ENCODE results near the gene RLN1.
"Not testable (repeated sequence)": the region's sequence is repeated elsewhere in the genome, so short reads cannot be mapped to it uniquely, and the experiment has no call there.

Gene RLN1

DNA sequence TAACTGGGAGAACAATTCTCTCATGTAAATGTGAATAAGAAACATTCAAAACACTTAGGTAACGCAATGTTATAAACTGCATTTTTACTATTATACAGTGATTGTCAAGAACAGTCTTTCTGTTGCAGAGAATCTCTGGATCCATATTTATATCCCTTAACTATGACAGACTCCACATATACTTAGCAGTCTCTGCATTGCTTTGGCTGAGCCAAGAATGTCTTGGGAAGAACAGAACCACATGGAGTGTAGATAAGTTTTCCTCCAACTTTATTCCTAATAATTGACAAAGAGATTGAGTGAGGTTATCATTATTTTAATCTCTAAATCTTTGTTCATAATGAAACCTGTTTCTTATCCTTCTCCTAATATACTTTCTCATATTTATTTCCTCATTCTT, 15.6 kb upstream of the RLN1 start:
- H3K36me3 ChIP-seq (replicated peaks), result no peaks in the 10 kb centered on the region
- no peaks in the 10 kb centered on the region for H3K4me1 ChIP-seq
- DNase-seq (ENCODE audit: low spot score in 2 of 2), result no peak
- H3K4me3 ChIP-seq, result no peak overlapping the region
- H3K9me3 ChIP-seq, result no peaks in the 10 kb centered on the region
- H3K27me3 ChIP-seq (ENCODE audit: low read depth), result peaks cover 2% of the 10 kb centered on the region; the same call in 1 of the 2 replicates
- in situ Hi-C loops (cut with MboI; ENCODE audit: low sequenced_read_pairs), result no loop called here

DNA sequence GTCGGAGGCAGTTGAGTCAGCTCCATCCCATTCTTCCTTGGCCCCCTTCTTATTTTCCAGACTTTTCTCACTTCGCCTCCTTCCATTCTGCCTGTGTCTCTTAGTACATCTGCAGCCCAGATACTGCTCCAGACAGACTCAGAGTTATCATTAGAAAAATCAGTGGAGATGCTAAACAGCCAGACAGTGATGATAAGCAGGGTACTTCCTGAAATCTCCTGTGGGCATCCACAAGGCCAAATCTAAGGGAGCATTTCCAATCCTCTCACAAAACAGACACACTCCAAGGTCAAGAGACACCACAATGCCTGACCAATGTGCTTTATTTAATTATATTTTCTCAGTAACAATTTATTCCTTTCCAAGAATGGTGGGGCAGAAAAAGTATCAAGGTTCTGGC, 14.5 kb upstream of the RLN1 start:
- Histone ChIP-seq H3K4me3 (no peak overlapping the region), H3K27me3 (ENCODE audit: low read depth) (peaks cover 2% of the 10 kb centered on the region; the same call in 1 of the 2 replicates), H3K36me3 (replicated peaks) (no peaks in the 10 kb centered on the region), H3K9me3 (no peaks in the 10 kb centered on the region), H3K4me1 (no peaks in the 10 kb centered on the region)
- in situ Hi-C loops (cut with MboI; ENCODE audit: low sequenced_read_pairs), result no loop called here
- no peak for DNase-seq (ENCODE audit: low spot score in 2 of 2)

DNA sequence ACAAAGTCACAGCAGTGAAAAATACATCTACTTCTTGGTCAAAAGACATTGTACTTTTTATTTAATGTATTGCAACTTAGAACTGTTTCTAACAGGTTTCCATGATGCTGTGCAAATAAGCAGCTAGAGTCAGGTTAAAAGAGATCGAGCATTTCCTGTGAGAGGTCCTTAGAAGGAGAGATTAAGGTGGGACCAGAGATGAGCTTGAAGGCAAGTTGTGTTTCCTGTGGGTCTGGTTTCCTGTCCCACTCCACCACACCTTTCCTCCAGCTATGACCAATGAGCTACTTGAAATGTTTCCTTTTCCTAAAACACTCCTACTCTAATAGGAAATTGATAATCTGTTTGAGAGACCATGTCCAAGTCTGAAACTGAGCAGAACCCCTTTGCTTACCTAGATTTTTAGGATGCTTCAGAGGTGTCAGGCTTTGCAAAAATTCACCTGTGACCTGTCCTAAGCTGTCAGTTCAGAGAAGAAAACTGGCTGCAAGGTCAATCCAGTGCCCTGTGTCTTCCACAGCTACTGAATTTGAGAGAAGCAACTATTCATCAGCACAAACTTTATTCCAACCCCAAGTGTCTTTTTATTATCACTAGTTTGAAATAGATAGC, 13.1 kb upstream of the RLN1 start:
- Histone ChIP-seq H3K36me3 (replicated peaks) (no peaks in the 10 kb centered on the region), H3K27me3 (ENCODE audit: low read depth) (peaks cover 2% of the 10 kb centered on the region; the same call in 1 of the 2 replicates), H3K4me3 (no peak overlapping the region), H3K4me1 (no peaks in the 10 kb centered on the region), H3K9me3 (no peaks in the 10 kb centered on the region)
- in situ Hi-C loops (cut with MboI; ENCODE audit: low sequenced_read_pairs), result no loop called here
- no peak for DNase-seq (ENCODE audit: low spot score in 2 of 2)

DNA sequence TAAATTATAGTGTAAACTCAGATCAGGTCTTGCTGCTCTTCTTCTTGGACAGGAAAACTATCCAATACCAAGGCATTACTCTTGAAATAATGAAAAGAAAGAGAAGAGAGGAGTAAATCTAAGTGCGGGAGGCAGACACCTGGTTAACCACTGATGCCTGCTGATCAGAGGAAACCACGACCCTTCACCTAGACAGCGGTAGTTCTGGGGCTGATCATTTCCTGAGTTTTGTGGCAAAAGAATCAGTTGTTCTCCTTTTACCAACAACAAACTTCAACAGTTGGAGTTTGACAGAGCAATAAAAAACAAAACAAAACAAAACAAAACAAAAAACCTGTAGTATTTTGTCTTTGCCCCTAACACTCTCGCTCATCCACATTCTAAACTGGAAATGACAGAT, 3.0 kb downstream of the RLN1 start:
- Histone ChIP-seq H3K4me1 (no peaks in the 10 kb centered on the region), H3K9me3 (no peaks in the 10 kb centered on the region), H3K27me3 (ENCODE audit: low read depth) (peaks cover 5% of the 10 kb centered on the region; the same call in 1 of the 2 replicates), H3K4me3 (no peak overlapping the region), H3K36me3 (replicated peaks) (no peaks in the 10 kb centered on the region)
- no peak for DNase-seq (ENCODE audit: low spot score in 2 of 2)
- in situ Hi-C loops (cut with MboI; ENCODE audit: low sequenced_read_pairs), result no loop called here

DNA sequence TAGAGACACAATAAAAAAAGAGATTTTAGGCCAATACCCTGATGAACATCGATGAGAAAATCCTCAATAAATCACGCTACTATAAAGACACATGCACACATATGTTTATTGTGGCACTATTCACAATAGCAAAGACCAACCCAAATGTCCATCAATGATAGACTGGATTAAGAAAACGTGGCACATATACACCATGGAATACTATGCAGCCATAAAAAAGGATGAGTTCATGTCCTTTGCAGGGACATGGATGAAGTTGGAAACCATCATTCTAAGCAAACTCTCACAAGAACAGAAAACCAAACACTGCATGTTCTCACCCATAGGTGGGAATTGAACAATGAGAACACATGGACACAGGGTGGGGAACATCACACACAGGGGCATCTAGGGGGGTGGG, 8.4 kb downstream of the RLN1 start:
- in situ Hi-C loops (cut with MboI; ENCODE audit: low sequenced_read_pairs); H3K27me3 ChIP-seq (ENCODE audit: low read depth); H3K9me3 ChIP-seq; DNase-seq (ENCODE audit: low spot score in 2 of 2); H3K36me3 ChIP-seq (replicated peaks); H3K4me3 ChIP-seq; H3K4me1 ChIP-seq: not testable (repeated sequence)

DNA sequence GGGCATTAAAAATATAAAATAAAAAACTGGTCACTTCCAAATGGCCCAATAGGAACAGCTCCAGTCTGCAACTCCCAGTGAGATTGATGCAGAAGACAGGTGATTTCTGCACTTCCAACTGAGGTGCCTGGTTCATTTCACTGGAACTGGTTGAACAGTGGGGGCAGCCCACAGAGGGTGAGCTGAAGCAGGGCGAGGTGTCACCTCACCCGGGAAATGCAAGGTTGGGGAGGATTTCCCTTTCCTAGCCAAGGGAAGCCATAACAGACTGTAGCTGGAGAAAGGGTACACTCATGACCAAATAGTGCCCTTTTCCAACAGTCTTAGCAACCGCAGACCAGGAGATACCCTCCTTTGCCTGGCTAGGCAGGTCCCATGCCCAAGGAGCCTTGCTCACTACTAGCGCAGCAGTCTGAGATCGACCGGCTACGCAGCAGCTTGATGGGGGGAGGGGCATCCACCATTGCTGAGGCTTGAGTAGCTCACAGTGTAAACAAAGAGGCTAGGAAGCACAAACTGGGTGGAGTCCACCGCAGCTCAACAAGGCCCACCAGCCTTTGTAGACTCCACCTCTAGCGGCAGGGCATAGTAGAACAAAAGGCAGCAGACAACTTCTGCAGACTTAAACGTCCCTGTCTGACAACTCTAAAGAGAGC, 12.7 kb downstream of the RLN1 start:
- in situ Hi-C loops (cut with MboI; ENCODE audit: low sequenced_read_pairs), result no loop called here
- peak; percentile 16 to 50 for DNase-seq (ENCODE audit: low spot score in 2 of 2)
- Histone ChIP-seq H3K9me3 (no peaks in the 10 kb centered on the region), H3K4me3 (no peak overlapping the region), H3K36me3 (replicated peaks) (no peaks in the 10 kb centered on the region), H3K4me1 (no peaks in the 10 kb centered on the region), H3K27me3 (ENCODE audit: low read depth) (no peaks in the 10 kb centered on the region)

DNA sequence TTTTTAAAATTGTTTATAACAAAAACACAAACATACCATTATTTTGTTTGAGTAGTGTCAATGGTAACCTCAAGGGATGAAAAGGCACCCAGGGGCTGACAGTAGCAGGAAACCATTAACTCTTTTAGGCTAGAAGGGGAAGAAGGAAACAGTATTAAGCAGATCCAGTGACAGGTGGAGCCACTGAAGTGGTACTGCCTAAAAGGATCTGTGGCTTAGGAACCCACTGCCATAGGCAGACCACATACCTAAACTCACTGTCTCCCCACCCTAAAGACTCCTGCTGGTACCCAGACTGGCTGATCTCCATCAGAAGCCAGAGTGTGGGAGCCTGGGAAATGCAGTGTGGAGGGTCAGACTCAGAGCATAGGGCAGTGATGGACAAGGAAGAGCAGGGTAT, 13.5 kb downstream of the RLN1 start:
- H3K9me3 ChIP-seq, result no peaks in the 10 kb centered on the region
- no peak for DNase-seq (ENCODE audit: low spot score in 2 of 2)
- H3K4me3 ChIP-seq, result no peak overlapping the region
- H3K4me1 ChIP-seq, result no peaks in the 10 kb centered on the region
- H3K27me3 ChIP-seq (ENCODE audit: low read depth), result no peaks in the 10 kb centered on the region
- no peaks in the 10 kb centered on the region for H3K36me3 ChIP-seq (replicated peaks)
- in situ Hi-C loops (cut with MboI; ENCODE audit: low sequenced_read_pairs), result no loop called here

DNA sequence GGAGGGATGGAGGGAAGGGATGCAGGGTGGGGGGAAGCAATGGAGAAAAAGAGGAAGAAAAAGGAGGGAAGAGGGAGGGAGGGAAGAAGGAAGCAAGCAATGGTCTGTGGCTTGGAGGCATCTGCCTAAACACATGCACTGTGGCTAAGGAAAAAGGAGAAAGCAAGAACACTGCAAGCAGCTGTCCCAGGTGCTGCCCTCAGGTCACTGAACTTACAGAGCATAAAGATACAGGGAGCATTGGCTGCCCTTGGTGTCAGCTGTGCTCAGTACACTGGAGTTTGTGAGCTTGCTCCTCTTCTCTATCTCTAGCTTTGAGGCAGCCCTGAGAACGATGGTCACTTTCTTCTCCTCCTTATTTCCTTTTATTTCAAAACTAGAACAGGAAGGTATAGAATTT, 18.1 kb downstream of the RLN1 start:
- H3K27me3 ChIP-seq (ENCODE audit: low read depth); DNase-seq (ENCODE audit: low spot score in 2 of 2); H3K4me3 ChIP-seq; in situ Hi-C loops (cut with MboI; ENCODE audit: low sequenced_read_pairs); H3K4me1 ChIP-seq; H3K9me3 ChIP-seq; H3K36me3 ChIP-seq (replicated peaks): not testable (repeated sequence)

DNA sequence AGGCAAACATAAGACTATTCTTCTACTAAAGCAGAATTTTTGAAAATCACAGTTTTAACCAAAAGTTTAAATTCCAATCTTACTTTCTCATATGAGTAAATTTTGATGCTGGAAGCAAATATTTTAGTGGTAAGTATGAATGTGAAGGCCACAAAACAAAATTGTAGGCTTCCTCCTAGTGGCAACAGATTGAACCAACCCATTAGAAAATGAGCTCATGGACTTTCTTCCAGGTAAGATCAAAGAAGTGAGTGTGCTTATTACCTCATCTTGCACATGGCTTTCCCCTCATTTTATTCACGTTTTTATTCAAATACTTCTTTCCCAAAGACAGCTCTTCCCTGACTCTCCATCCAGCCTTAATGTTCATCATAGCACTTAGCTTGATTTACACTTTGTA, 18.6 kb downstream of the RLN1 start:
- Histone ChIP-seq H3K27me3 (ENCODE audit: low read depth) (no peaks in the 10 kb centered on the region), H3K4me3 (no peak overlapping the region), H3K4me1 (no peaks in the 10 kb centered on the region), H3K36me3 (replicated peaks) (no peaks in the 10 kb centered on the region), H3K9me3 (0 out of 2 replicates have a peak, but pooled peaks cover 2% of the 10 kb centered on the region)
- no peak for DNase-seq (ENCODE audit: low spot score in 2 of 2)
- in situ Hi-C loops (cut with MboI; ENCODE audit: low sequenced_read_pairs), result no loop called here

DNA sequence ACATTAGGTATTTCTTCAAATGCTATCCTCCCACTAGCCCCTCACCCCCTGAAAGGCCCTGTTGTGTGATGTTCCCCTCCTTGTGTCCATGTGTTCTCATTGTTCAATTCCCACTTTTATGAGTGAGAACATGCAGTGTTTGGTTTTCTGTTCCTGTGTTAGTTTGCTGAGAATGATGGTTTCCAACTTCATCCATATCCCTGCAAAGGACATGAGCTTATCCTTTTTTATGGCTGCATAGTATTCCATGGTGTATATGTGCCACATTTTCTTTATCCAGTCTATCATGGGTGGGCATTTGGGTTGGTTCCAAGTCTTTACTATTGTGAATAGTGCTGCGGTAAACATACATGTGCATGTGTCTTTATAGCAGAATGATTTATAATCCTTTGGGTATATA, 23.3 kb downstream of the RLN1 start:
- H3K27me3 ChIP-seq (ENCODE audit: low read depth); H3K4me1 ChIP-seq; DNase-seq (ENCODE audit: low spot score in 2 of 2); H3K4me3 ChIP-seq; H3K36me3 ChIP-seq (replicated peaks); H3K9me3 ChIP-seq; in situ Hi-C loops (cut with MboI; ENCODE audit: low sequenced_read_pairs): not testable (repeated sequence)

DNA sequence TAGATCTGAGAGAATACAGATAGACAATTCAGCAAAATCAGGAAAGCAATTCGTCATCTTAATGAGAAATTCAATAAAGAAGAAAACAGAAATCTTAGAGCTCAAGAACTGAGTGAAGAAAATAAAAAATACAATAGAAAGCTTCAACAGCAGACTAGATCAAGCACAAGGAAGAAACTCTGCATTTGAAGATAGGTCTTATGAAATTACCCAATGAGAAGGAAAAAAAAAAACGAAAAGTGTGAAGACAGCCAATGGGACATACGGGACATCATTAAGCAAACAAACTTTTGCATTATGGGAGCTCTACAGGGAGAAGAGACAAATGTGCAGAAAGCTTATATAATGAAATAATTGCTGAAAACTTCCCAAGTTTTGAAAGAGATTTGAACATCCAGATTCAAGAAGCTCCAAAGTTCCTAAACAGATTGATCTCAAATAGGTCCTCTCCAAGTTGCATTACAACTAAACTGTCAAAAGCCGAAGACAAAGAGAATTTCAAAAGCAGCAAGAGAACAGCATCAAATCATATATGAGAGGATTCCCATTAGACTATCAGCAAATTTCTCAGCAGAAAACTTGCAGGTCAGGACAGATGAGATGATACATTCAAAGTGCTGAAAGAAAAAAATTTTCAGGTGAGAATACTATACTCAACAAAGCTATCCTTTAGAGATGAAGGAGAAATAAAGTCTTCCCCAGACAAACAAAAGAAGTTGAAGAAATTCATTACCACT, 24.3 kb downstream of the RLN1 start:
- Histone ChIP-seq H3K4me3 (no peak overlapping the region), H3K27me3 (ENCODE audit: low read depth) (0 out of 2 replicates have a peak, but pooled peaks cover 2% of the 10 kb centered on the region), H3K4me1 (no peaks in the 10 kb centered on the region), H3K36me3 (replicated peaks) (no peaks in the 10 kb centered on the region), H3K9me3 (0 out of 2 replicates have a peak, but pooled peaks cover 5% of the 10 kb centered on the region)
- no peak for DNase-seq (ENCODE audit: low spot score in 2 of 2)
- in situ Hi-C loops (cut with MboI; ENCODE audit: low sequenced_read_pairs), result no loop called here

DNA sequence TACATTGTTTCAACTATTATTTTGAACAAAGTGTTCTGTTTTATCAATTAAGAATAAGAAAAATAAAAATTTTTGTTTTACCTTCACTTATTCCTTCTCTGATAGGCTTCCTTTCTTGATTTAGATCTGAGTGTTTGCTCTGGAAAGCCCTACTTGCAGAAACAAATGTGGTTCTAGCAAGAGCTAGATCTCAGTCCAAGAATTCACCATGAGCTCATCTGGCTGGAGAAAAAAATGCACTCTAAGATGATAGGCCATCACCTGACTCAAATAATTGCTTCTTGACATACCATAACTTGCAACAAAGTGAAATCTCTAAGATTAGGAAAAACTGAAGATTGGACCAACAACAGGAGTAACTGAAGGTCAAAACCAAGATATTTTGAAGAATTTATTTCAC, 28.8 kb downstream of the RLN1 start:
- DNase-seq (ENCODE audit: low spot score in 2 of 2), result no peak
- Histone ChIP-seq H3K9me3 (peaks cover 2% of the 10 kb centered on the region; the same call in 1 of the 2 replicates), H3K27me3 (ENCODE audit: low read depth) (peaks cover 5% of the 10 kb centered on the region; the same call in 1 of the 2 replicates), H3K4me1 (no peaks in the 10 kb centered on the region), H3K36me3 (replicated peaks) (no peaks in the 10 kb centered on the region), H3K4me3 (no peak overlapping the region)
- in situ Hi-C loops (cut with MboI; ENCODE audit: low sequenced_read_pairs), result no loop called here

DNA sequence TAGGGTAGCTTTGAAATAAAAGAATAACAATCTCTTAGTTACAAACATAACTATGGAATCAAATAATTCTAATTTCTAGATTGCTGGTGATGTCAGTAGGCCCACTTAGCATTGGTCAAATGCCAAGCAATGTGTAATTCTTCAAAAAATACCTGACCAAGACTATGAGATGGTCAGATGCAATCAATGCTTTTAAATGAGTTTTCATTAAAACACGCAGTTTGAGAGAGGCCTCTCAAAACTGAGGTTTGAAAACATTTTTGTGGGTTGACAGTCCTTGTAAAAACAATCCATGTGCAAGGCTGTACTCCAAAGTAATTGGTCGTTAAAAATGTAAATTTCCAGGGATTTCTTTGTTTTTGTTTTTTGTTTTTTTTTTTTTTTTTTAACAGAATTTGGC, 33.9 kb downstream of the RLN1 start:
- in situ Hi-C loops (cut with MboI; ENCODE audit: low sequenced_read_pairs), result no loop called here

More for the DNA sequence above, 33.9 kb downstream of the RLN1 start:
- Histone ChIP-seq H3K9me3 (no peaks in the 10 kb centered on the region; the same call in 1 of the 2 replicates), H3K4me1 (no peaks in the 10 kb centered on the region), H3K27me3 (ENCODE audit: low read depth) (peaks cover 3% of the 10 kb centered on the region; the same call in 1 of the 2 replicates), H3K4me3 (no peak overlapping the region), H3K36me3 (replicated peaks) (no peaks in the 10 kb centered on the region)
- DNase-seq (ENCODE audit: low spot score in 2 of 2), result no peak

Measured in HAP-1 (cell line).